Loucy (cell line): ENCODE measurements around the gene TMED10.

ENCODE experiments used
- H2AFZ ChIP-seq: fragments of 200-600 bp; sonication (generic); 2 replicates; pipeline ENCODE4 v1.6.0; 2016; ENCODE audit warnings: antibody characterized with exemption, mild to moderate bottlenecking, low read length, moderate library complexity
- H3F3A ChIP-seq: fragments of 200-600 bp; 2 replicates; pipeline ENCODE4 v1.6.0; 2016; ENCODE audit warnings: antibody characterized with exemption, low read depth, mild to moderate bottlenecking
- H3K27me3 ChIP-seq: fragments of 200-600 bp; sonication (generic); 2 replicates; pipeline ENCODE4 v1.6.1; 2014; ENCODE audit warnings: low read length, mild to moderate bottlenecking; ENCODE audit not compliant: insufficient read depth, poor library complexity, severe bottlenecking
- H3K36me3 ChIP-seq: fragments of 200-600 bp; sonication (generic); 2 replicates; pipeline ENCODE4 v1.6.1; 2016; ENCODE audit warnings: low read length; ENCODE audit not compliant: insufficient read depth
- H3K4me1 ChIP-seq: fragments of 200-600 bp; sonication (generic); 2 replicates; pipeline ENCODE4 v1.5.1; 2014; ENCODE audit warnings: low read length, mild to moderate bottlenecking; ENCODE audit not compliant: insufficient read depth, poor library complexity, severe bottlenecking
- H3K4me2 ChIP-seq: fragments of 200-600 bp; sonication (generic); 2 replicates; pipeline ENCODE4 v1.6.0; 2014; ENCODE audit warnings: antibody characterized with exemption, low read length, low read depth, mild to moderate bottlenecking; ENCODE audit not compliant: poor library complexity, severe bottlenecking
- H3K4me3 ChIP-seq: fragments of 200-600 bp; sonication (generic); 2 replicates; pipeline ENCODE4 v1.5.1; 2014; ENCODE audit warnings: low read length, mild to moderate bottlenecking, mixed read lengths; ENCODE audit not compliant: poor library complexity, severe bottlenecking
- H3K79me2 ChIP-seq: fragments of 200-600 bp; sonication (generic); 2 replicates; pipeline ENCODE4 v1.6.1; 2014; ENCODE audit warnings: low read length; ENCODE audit not compliant: insufficient read depth
- H3K9ac ChIP-seq: fragments of 200-600 bp; sonication (generic); 2 replicates; pipeline ENCODE4 v1.6.0; 2014; ENCODE audit warnings: mild to moderate bottlenecking, low read depth, low read length, moderate library complexity; ENCODE audit not compliant: poor library complexity, severe bottlenecking
- H3K9me2 ChIP-seq: fragments of 200-600 bp; sonication (generic); replicated peaks from 2 replicates; pipeline ENCODE4 v1.6.1; 2016; ENCODE audit warnings: low read depth, low read length, mixed read lengths
- H3K9me3 ChIP-seq: fragments of 200-600 bp; sonication (generic); 2 replicates; pipeline ENCODE4 v1.6.1; 2014; ENCODE audit warnings: mild to moderate bottlenecking, antibody characterized with exemption, low read length, low read depth; ENCODE audit not compliant: insufficient read depth
- H4K20me1 ChIP-seq: fragments of 200-600 bp; sonication (generic); 2 replicates; pipeline ENCODE4 v1.6.0; 2014; ENCODE audit warnings: antibody characterized with exemption, low read length, mild to moderate bottlenecking; ENCODE audit not compliant: insufficient read depth, poor library complexity, severe bottlenecking
- EZH2phosphoT487 ChIP-seq: fragments of 200-600 bp; IDR thresholded peaks from 2 replicates; pipeline ENCODE4 v1.6.1; 2018; ENCODE audit warnings: antibody characterized with exemption, mild to moderate bottlenecking, moderate library complexity, borderline replicate concordance
- TF ChIP-seq, protein P1 (sequence below): fragments of 200-600 bp; sonication (generic); conservative IDR thresholded peaks from 2 replicates; pipeline ENCODE4 v1.5.1; 2014; ENCODE audit warnings: mild to moderate bottlenecking, antibody characterized with exemption, low read length

The TMED10 gene

DNA sequence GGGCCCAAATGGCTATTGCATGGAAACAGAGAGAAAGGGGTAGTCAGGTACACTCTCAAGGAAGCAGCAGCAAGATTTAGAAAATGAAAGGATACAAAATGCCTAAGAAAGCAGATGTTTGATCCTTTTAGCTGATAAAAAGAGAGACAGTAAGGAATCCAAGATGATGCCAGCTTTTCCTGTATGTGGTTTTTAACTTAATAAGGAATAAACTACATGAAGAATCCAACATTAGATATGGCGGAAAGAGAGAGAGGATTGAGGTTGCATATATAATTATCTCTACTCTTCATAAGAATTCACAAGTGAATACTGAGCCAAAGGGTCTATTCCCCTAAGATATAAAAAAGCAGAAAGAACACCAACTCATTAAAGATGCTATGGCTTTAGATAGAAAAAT, 11.6 kb downstream of the TMED10 start:
- H3K36me3 ChIP-seq, result no peaks in the 10 kb centered on the region
- H3K79me2 ChIP-seq, result peaks cover 97% of the 10 kb centered on the region
- no peak overlapping the region for H3K4me2 ChIP-seq

DNA sequence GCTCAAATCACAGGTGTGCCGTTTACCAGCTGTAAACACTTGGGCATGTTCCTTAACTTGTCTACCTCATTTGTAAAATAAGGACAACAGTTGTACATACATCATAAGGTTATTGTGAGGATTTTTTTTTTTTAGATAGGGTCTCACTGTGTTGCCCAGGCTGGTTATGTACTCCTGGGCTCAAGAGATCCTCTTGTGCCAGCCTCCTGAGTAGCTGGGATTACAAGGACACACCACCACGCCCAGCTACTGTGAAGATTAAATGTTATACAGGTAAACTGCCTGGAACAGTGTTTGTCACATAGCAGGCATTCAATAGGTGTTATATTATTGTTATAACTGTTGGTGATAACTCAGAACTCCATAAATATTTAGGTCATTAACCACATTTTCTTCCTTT, 12.7 kb downstream of the TMED10 start:
- no peaks in the 10 kb centered on the region for H3K36me3 ChIP-seq
- peaks cover 63% of the 10 kb centered on the region for H3K4me1 ChIP-seq
- H3K79me2 ChIP-seq, result peaks cover 97% of the 10 kb centered on the region
- H3K4me3 ChIP-seq, result no peak overlapping the region
- no peaks in the 10 kb centered on the region for H3K9me2 ChIP-seq
- H3K9ac ChIP-seq, result no peak overlapping the region
- H4K20me1 ChIP-seq, result peaks cover 66% of the 10 kb centered on the region
- H3K4me2 ChIP-seq, result no peak overlapping the region
- TF ChIP-seq, protein P1, sequence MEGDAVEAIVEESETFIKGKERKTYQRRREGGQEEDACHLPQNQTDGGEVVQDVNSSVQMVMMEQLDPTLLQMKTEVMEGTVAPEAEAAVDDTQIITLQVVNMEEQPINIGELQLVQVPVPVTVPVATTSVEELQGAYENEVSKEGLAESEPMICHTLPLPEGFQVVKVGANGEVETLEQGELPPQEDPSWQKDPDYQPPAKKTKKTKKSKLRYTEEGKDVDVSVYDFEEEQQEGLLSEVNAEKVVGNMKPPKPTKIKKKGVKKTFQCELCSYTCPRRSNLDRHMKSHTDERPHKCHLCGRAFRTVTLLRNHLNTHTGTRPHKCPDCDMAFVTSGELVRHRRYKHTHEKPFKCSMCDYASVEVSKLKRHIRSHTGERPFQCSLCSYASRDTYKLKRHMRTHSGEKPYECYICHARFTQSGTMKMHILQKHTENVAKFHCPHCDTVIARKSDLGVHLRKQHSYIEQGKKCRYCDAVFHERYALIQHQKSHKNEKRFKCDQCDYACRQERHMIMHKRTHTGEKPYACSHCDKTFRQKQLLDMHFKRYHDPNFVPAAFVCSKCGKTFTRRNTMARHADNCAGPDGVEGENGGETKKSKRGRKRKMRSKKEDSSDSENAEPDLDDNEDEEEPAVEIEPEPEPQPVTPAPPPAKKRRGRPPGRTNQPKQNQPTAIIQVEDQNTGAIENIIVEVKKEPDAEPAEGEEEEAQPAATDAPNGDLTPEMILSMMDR, result no peak
- no peak for TF ChIP-seq EZH2phosphoT487
- H3F3A ChIP-seq, result no peaks in the 10 kb centered on the region
- no peaks in the 10 kb centered on the region for H3K9me3 ChIP-seq
- no peaks in the 10 kb centered on the region for H3K27me3 ChIP-seq
- no peak overlapping the region for H2AFZ ChIP-seq

More for the DNA sequence above, 11.6 kb downstream of the TMED10 start:
- H2AFZ ChIP-seq, result no peak overlapping the region
- H3K27me3 ChIP-seq, result no peaks in the 10 kb centered on the region
- H3K9ac ChIP-seq, result no peak overlapping the region
- no peaks in the 10 kb centered on the region for H3K9me3 ChIP-seq
- no peaks in the 10 kb centered on the region for H3K9me2 ChIP-seq
- no peak overlapping the region for H3K4me3 ChIP-seq
- peaks cover 65% of the 10 kb centered on the region for H4K20me1 ChIP-seq
- H3F3A ChIP-seq, result no peaks in the 10 kb centered on the region
- peaks cover 58% of the 10 kb centered on the region for H3K4me1 ChIP-seq
- TF ChIP-seq, protein P1, result no peak
- TF ChIP-seq EZH2phosphoT487, result no peak

DNA sequence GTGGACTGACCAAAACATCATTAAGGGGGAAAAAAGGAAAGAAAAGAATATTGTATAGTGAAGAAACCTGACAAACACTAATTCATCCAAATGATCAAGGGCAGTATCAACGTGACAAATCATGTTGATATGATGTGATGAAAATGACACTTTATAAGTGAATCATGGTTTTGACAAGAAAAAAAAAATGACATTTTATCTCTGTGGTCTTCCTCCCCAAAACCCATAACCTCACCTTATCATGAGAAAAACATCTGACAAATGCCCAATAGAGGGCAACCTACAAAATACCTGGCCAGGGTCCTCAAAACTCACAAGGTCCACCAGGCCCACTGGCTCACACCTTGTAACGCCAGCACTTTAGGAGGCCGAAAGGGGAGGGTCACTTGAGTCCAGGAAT, 13.8 kb downstream of the TMED10 start:
- no peak overlapping the region for H3K9ac ChIP-seq
- H3K27me3 ChIP-seq, result no peaks in the 10 kb centered on the region
- no peaks in the 10 kb centered on the region for H3K9me2 ChIP-seq
- no peak overlapping the region for H3K4me2 ChIP-seq
- H3K4me1 ChIP-seq, result peaks cover 57% of the 10 kb centered on the region
- H3K9me3 ChIP-seq, result no peaks in the 10 kb centered on the region
- no peaks in the 10 kb centered on the region for H3K36me3 ChIP-seq
- H3F3A ChIP-seq, result no peaks in the 10 kb centered on the region
- no peak overlapping the region for H3K4me3 ChIP-seq
- peaks cover 95% of the 10 kb centered on the region for H3K79me2 ChIP-seq
- no peak overlapping the region for H2AFZ ChIP-seq
- TF ChIP-seq, protein P1, result peak; percentile 37
- no peak for TF ChIP-seq EZH2phosphoT487
- peaks cover 62% of the 10 kb centered on the region for H4K20me1 ChIP-seq
